K562 (cell line): Measurements from ENCODE around the gene CDC5L. TPM values are rescaled to one million over a fixed set of nuclear protein-coding genes. Genes with fewer than 3 reads are reported as not detected.
A peak's percentile ranks its signal among the peaks of the same experiment; 100 is the strongest.

Source experiments
- ARID1B ChIP-seq: fragments of 450-650 bp; IDR thresholded peaks from 2 replicates; pipeline ENCODE4 v1.6.1; 2016; ENCODE audit warnings: antibody characterized with exemption, mild to moderate bottlenecking, inconsistent platforms
- CBX1 ChIP-seq: sonication (generic); IDR thresholded peaks from 2 replicates; pipeline ENCODE4 v1.6.1; 2016; ENCODE audit warnings: antibody characterized with exemption, low read depth, mild to moderate bottlenecking
- CSDE1 ChIP-seq, 2 experiments: fragments of 450-650 bp; IDR thresholded peaks; 2 replicates each; pipeline ENCODE4 v1.6.1; 2016; ENCODE audit warnings: mild to moderate bottlenecking in 1 of 2
- DACH1 ChIP-seq: fragments of 450-650 bp; IDR thresholded peaks from 2 replicates; pipeline ENCODE4 v1.6.1; 2018; ENCODE audit not compliant: partially characterized antibody
- FIP1L1 ChIP-seq: fragments of 200-400 bp; formaldehyde crosslinking; IDR thresholded peaks from 2 replicates; pipeline ENCODE4 v1.6.1; 2018; ENCODE audit warnings: mild to moderate bottlenecking, low read depth, low read length; ENCODE audit not compliant: poor library complexity, severe bottlenecking
- FOXA3 ChIP-seq, 2 experiments: fragments of 450-650 bp in 1 of 2; sonication (generic) in 1 of 2; formaldehyde crosslinking; IDR thresholded peaks in 1 of 2; conservative IDR thresholded peaks in 1 of 2; 2 replicates each; pipeline versions ENCODE4 v1.4.0 to v1.8.0; 2020 to 2022; ENCODE audit warnings: mild to moderate bottlenecking in 2 of 2, missing genetic modification reagents in 1 of 2
- KAT8 ChIP-seq: fragments of 450-650 bp; IDR thresholded peaks from 2 replicates; pipeline ENCODE4 v1.6.1; 2016; ENCODE audit warnings: low read depth, mild to moderate bottlenecking
- SAFB ChIP-seq: fragments of 200-400 bp; formaldehyde crosslinking; IDR thresholded peaks from 2 replicates; pipeline ENCODE4 v1.6.1; 2017; ENCODE audit warnings: low read depth, low read length, borderline replicate concordance
- SIN3A ChIP-seq, 2 experiments: fragments of 150-350 bp in 1 of 2; IDR thresholded peaks; 2 replicates each; pipeline ENCODE4 v1.6.1; 2011 to 2016; ENCODE audit warnings: borderline replicate concordance in 2 of 2, low read depth in 2 of 2, low read length in 2 of 2, mild to moderate bottlenecking in 2 of 2, moderate library complexity in 2 of 2; ENCODE audit not compliant: control insufficient read depth in 1 of 2
- SMAD4 ChIP-seq: fragments of 250-450 bp; sonication (Bioruptor Pico); conservative IDR thresholded peaks from 2 replicates; pipeline ENCODE4 v1.8.0; 2021; ENCODE audit warnings: inconsistent platforms, mild to moderate bottlenecking, moderate library complexity
- TBL1XR1 ChIP-seq, 2 experiments: IDR thresholded peaks; 2 replicates each; pipeline ENCODE4 v1.6.1; 2012; ENCODE audit warnings: improper control_type of control experiment in 2 of 2, low read length in 2 of 2, mild to moderate bottlenecking in 1 of 2
- TCF3 ChIP-seq: sonication (generic); formaldehyde crosslinking; IDR thresholded peaks from 2 replicates; pipeline ENCODE4 v1.4.0; 2020; ENCODE audit warnings: mild to moderate bottlenecking, missing genetic modification reagents
- ZBTB9 ChIP-seq: fragments of 450-650 bp; formaldehyde crosslinking; IDR thresholded peaks from 2 replicates; pipeline ENCODE4 v1.4.0; 2020; ENCODE audit warnings: mild to moderate bottlenecking, moderate library complexity
- ZNF324 ChIP-seq: fragments of 250-450 bp; sonication (Bioruptor Pico); IDR thresholded peaks from 2 replicates; pipeline ENCODE4 v1.4.0; 2020; ENCODE audit warnings: mild to moderate bottlenecking
- ZNF764 ChIP-seq: fragments of 250-450 bp; sonication (Bioruptor Pico); IDR thresholded peaks from 2 replicates; pipeline ENCODE4 v1.4.0; 2020; ENCODE audit warnings: low read depth, mild to moderate bottlenecking, moderate library complexity
- ZNF79 ChIP-seq: fragments of 250-450 bp; sonication (Bioruptor Pico); IDR thresholded peaks from 2 replicates; pipeline ENCODE4 v1.4.0; 2020; ENCODE audit warnings: low read depth, mild to moderate bottlenecking, moderate library complexity
- polyA plus RNA-seq, 8 experiments: library from polyadenylated mRNA; depleted of rRNA in 4 of 8; stranded (reverse) in 5 of 8; unstranded in 3 of 8; fragments of >200 nt; fragmentation: Nextera tagmentation in 2 of 8; fragmentation: Illumina TruSeq in 1 of 8; extraction: Ambion mirVana in 2 of 8; extraction: Trizol in 1 of 8; gene quantifications; 2 replicates each; pipeline versions ENCODE4 v1.2.1 to v1.2.3, GENCODE V29; 2011 to 2014; ENCODE audit warnings: inconsistent platforms in 1 of 8, missing spikeins in 1 of 8
- total RNA-seq, 7 experiments: library from RNA; depleted of rRNA in 6 of 7; stranded (reverse); fragments of >200 nt in 6 of 7; fragmentation: Illumina TruSeq in 2 of 7; extraction: Trizol in 2 of 7; gene quantifications; 2 replicates each; pipeline versions ENCODE4 v1.2.1 to v1.2.3, GENCODE V29; 2011 to 2021; ENCODE audit warnings: low replicate concordance in 1 of 7
- TF ChIP-seq, protein P1 (sequence below): sonication (generic); formaldehyde crosslinking; IDR thresholded peaks from 2 replicates; pipeline ENCODE4 v1.8.0; 2023; ENCODE audit warnings: mild to moderate bottlenecking, missing genetic modification reagents
- TF ChIP-seq, protein P2 (sequence below): sonication (generic); formaldehyde crosslinking; IDR thresholded peaks from 2 replicates; pipeline ENCODE4 v1.8.0; 2023; ENCODE audit warnings: mild to moderate bottlenecking, missing genetic modification reagents
- TF ChIP-seq, protein P3 (sequence below): fragments of 450-650 bp; formaldehyde crosslinking; IDR thresholded peaks from 2 replicates; pipeline ENCODE4 v1.4.0; 2022; ENCODE audit warnings: mild to moderate bottlenecking, moderate library complexity

Gene CDC5L
- total and polyA plus RNA-seq, 9 of the 15 experiments (the other 6 are each of a cell fraction or from before 2014, with no cell fraction given), result 22.3 to 44.2 (median 30.8) TPM

DNA sequence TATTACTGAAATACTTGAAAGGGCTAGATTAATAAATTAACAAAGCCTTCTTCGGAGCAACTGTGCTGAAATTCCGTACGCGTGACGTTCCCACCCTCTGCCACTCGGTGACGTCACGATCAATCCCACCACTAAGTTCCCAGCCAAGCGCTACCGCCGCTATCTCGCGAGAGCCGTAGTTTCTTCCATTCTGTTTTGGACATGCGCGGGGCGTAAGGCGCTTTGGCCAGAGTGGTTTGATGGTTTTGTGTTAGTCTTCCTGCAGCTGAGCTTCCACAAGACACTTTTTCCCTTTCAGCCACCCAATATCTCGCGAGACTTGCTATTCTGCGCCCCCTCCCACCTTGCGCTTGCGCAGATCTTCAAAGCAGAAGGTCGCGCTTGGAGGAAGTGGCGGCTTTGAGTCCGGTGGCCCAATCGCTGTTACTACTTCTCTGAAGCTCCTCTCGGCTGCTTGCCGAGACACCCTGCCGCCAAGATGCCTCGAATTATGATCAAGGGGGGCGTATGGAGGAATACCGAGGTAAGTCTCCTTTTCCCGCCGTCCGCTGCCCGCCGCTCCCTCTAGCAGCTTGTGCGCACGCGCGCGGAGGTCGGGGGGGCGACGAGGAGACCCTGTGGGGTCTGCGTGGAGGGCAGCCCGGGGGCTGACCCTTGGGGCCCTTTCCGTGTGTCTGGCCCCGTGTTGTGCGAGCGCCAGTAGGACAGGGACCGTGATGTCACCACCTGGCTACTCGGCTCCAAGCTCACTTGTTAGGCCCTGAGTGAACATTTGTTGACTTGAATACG lies at the start of gene CDC5L (continued):
- peak; percentile 86 to 89; a peak in 3 of 4 replicates for TF ChIP-seq SIN3A (IDR thresholded peaks at IDR 0.05; ENCODE audit: borderline replicate concordance in 2 of 2, control insufficient read depth in 1 of 2, low read depth in 2 of 2, low read length in 2 of 2)
- TF ChIP-seq ZNF324 (CRISPR knock-in tag), result 0 out of 2 replicates have a peak, but pooled peaks have one; percentile 18
- no peak; the same call in 1 of the 2 replicates for TF ChIP-seq ZNF79 (CRISPR knock-in tag)
- TF ChIP-seq TCF3, result no peak
- peak; percentile 88; the same call in 1 of the 2 replicates for TF ChIP-seq ZBTB9 (CRISPR knock-in tag)
- peak; percentile 59 for TF ChIP-seq SMAD4 (CRISPR knock-in tag)
- TF ChIP-seq SAFB, result no peak
- TF ChIP-seq, protein P1, sequence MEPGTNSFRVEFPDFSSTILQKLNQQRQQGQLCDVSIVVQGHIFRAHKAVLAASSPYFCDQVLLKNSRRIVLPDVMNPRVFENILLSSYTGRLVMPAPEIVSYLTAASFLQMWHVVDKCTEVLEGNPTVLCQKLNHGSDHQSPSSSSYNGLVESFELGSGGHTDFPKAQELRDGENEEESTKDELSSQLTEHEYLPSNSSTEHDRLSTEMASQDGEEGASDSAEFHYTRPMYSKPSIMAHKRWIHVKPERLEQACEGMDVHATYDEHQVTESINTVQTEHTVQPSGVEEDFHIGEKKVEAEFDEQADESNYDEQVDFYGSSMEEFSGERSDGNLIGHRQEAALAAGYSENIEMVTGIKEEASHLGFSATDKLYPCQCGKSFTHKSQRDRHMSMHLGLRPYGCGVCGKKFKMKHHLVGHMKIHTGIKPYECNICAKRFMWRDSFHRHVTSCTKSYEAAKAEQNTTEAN (CRISPR knock-in tag), result 0 out of 2 replicates have a peak, but pooled peaks have one; percentile 65
- TF ChIP-seq, protein P2, sequence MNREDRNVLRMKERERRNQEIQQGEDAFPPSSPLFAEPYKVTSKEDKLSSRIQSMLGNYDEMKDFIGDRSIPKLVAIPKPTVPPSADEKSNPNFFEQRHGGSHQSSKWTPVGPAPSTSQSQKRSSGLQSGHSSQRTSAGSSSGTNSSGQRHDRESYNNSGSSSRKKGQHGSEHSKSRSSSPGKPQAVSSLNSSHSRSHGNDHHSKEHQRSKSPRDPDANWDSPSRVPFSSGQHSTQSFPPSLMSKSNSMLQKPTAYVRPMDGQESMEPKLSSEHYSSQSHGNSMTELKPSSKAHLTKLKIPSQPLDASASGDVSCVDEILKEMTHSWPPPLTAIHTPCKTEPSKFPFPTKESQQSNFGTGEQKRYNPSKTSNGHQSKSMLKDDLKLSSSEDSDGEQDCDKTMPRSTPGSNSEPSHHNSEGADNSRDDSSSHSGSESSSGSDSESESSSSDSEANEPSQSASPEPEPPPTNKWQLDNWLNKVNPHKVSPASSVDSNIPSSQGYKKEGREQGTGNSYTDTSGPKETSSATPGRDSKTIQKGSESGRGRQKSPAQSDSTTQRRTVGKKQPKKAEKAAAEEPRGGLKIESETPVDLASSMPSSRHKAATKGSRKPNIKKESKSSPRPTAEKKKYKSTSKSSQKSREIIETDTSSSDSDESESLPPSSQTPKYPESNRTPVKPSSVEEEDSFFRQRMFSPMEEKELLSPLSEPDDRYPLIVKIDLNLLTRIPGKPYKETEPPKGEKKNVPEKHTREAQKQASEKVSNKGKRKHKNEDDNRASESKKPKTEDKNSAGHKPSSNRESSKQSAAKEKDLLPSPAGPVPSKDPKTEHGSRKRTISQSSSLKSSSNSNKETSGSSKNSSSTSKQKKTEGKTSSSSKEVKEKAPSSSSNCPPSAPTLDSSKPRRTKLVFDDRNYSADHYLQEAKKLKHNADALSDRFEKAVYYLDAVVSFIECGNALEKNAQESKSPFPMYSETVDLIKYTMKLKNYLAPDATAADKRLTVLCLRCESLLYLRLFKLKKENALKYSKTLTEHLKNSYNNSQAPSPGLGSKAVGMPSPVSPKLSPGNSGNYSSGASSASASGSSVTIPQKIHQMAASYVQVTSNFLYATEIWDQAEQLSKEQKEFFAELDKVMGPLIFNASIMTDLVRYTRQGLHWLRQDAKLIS (CRISPR knock-in tag), result peak; percentile 58; the same call in 1 of the 2 replicates
- no peak for TF ChIP-seq KAT8
- no peak for TF ChIP-seq ZNF764 (CRISPR knock-in tag)
- no peak for TF ChIP-seq FIP1L1
- TF ChIP-seq DACH1, result no peak
- TF ChIP-seq TBL1XR1 (IDR thresholded peaks at IDR 0.05; ENCODE audit: low read length in 2 of 2), result peak in 1 of 2 experiments; percentile 43; a peak in 1 of 4 replicates
- TF ChIP-seq, protein P3, sequence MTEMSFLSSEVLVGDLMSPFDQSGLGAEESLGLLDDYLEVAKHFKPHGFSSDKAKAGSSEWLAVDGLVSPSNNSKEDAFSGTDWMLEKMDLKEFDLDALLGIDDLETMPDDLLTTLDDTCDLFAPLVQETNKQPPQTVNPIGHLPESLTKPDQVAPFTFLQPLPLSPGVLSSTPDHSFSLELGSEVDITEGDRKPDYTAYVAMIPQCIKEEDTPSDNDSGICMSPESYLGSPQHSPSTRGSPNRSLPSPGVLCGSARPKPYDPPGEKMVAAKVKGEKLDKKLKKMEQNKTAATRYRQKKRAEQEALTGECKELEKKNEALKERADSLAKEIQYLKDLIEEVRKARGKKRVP (CRISPR knock-in tag), result peak; percentile 64; the same call in 1 of the 2 replicates
- TF ChIP-seq FOXA3 (CRISPR knock-in tag; conservative IDR thresholded peaks at IDR 0.05 in 1 of 2, IDR thresholded peaks at IDR 0.05 in 1 of 2), result peak in 1 of 2 experiments; percentile 75; a peak in 2 of 4 replicates
- TF ChIP-seq CBX1, result no peak
- TF ChIP-seq ARID1B, result no peak
- peak in 1 of 2 experiments; percentile 82; a peak in 2 of 4 replicates for TF ChIP-seq CSDE1 (IDR thresholded peaks at IDR 0.05)
